Body of pancreas (tissue), 4 donors: ENCODE data around the gene C2orf49. TPM values are rescaled to one million over a fixed set of nuclear protein-coding genes. Genes with fewer than 3 reads are reported as not detected.

ENCODE experiments used
- ATAC-seq: fragments of 150-250 bp; one replicate; pipeline ENCODE4 v1.9.1; 2016
- DNase-seq, 4 donors: peaks; one replicate each; pipeline ENCODE4 v3.0.0-alpha.2; 2019
- H3K27ac ChIP-seq, 4 donors: fragments of 200-600 bp; sonication (generic); 1 replicate in 3 of 4; 2 replicates in 1 of 4; pipeline versions ENCODE4 v1.5.1 to v1.6.1; 2016 to 2019; ENCODE audit warnings: mild to moderate bottlenecking in 1 of 4, mixed read lengths in 1 of 4, moderate library complexity in 1 of 4
- H3K27me3 ChIP-seq, 2 donors: fragments of 200-600 bp; sonication (generic); one replicate each; pipeline ENCODE4 v1.6.0; 2016; ENCODE audit warnings: mild to moderate bottlenecking in 1 of 2
- H3K36me3 ChIP-seq, 2 donors: fragments of 200-600 bp; sonication (generic); replicated peaks in 1 of 2; 2 replicates each; pipeline ENCODE4 v1.5.1; 2016; ENCODE audit warnings: low read depth in 2 of 2; ENCODE audit not compliant: insufficient read depth in 1 of 2
- H3K4me1 ChIP-seq: fragments of 200-600 bp; sonication (generic); one replicate; pipeline ENCODE4 v1.6.0; 2016
- H3K4me3 ChIP-seq, 2 donors: fragments of 200-600 bp; sonication (generic); 1 replicate in 1 of 2; 2 replicates in 1 of 2; pipeline ENCODE4 v1.5.1; 2016 to 2019
- H3K9me3 ChIP-seq, 3 donors: fragments of 200-600 bp; sonication (generic); 1 replicate in 2 of 3; 2 replicates in 1 of 3; pipeline ENCODE4 v1.5.1; 2016
- POLR2A ChIP-seq, 3 donors: fragments of 450-650 bp; IDR thresholded peaks; one replicate each; pipeline ENCODE4 v1.6.1; 2016; ENCODE audit warnings: antibody characterized with exemption in 3 of 3, mild to moderate bottlenecking in 2 of 3
- WGBS, 2 donors: methylation state at CpG; one replicate each; pipeline ENCODE4 v1.1.5; 2017; 5-methylcytosine and 5-hydroxymethylcytosine counted together
- intact Hi-C: fragments of 100-400 bp; cut with DNase I; formaldehyde crosslinking; loops from one replicate; pipeline ENCODE4 v1.15.1; 2023
- total RNA-seq, 2 donors: library from RNA; depleted of rRNA; stranded (reverse); fragments of >200 nt; gene quantifications; one replicate each; pipeline ENCODE4 v1.1.0, GENCODE V29; 2016
- TF ChIP-seq, protein P1 (sequence below), 7 experiments: fragments of 450-650 bp in 4 of 7; fragments of 200-600 bp in 3 of 7; sonication (generic) in 3 of 7; IDR thresholded peaks; one replicate each; pipeline ENCODE4 v1.5.1; 2016 to 2019; ENCODE audit warnings: antibody characterized with exemption in 7 of 7

The C2orf49 gene
- total RNA-seq, 2 donors from 2014 or later = 7.9 to 15.3 TPM

DNA sequence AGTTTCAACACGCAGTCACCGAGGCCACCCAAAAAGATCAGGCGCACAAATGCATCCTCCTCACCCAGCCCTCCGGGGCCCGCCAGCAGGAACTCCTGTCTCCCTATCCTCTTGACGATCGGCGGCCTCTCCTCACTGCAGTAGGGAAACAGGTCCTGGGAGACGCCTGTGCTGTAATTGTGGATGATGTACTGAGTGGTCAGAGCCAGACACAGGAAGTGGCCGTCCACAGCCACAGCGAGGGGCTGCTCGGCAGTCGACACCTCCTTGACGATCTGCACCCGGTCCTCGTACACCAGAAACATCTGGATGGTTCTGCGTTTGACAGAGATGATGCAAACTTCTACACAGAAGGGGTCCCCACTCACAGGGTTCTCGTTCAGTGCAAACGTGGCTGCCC lies 29.8 kb upstream of the C2orf49 start:
- WGBS, 2 donors = 84 to 96% methylated on average over 18 to 19 of the region's 19 CpGs
- intact Hi-C loops = no loop called here
- no peak for DNase-seq

DNA sequence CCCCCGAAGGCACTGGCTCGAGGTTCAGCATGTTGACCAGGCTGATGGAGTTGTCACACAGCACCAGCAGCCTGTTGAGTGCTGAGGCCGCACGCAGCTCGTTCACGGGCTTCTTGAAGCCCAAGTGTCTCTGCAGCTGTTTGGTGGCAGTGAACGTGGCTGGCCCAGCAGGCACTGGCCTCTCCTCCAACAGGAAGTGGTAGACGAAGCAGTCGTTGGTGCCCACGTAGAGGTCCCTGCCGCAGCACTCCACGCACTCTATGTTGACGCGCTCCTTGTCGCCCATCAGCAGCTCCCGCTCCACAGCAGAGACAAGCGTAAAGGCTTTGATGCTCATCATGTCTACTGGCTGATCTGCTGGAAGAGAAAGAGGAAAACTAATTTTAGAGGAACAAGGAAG lies 29.4 kb upstream of the C2orf49 start:
- ATAC-seq (no peak), DNase-seq (no peak)
- peaks cover 8 to 9% of the 10 kb centered on the region in 2 donors for H3K36me3 ChIP-seq
- peaks cover 15% of the 10 kb centered on the region for H3K4me1 ChIP-seq
- H3K4me3 ChIP-seq = no peak overlapping the region
- no peak for TF ChIP-seq POLR2A (IDR thresholded peaks at IDR 0.05)
- TF ChIP-seq, protein P1, sequence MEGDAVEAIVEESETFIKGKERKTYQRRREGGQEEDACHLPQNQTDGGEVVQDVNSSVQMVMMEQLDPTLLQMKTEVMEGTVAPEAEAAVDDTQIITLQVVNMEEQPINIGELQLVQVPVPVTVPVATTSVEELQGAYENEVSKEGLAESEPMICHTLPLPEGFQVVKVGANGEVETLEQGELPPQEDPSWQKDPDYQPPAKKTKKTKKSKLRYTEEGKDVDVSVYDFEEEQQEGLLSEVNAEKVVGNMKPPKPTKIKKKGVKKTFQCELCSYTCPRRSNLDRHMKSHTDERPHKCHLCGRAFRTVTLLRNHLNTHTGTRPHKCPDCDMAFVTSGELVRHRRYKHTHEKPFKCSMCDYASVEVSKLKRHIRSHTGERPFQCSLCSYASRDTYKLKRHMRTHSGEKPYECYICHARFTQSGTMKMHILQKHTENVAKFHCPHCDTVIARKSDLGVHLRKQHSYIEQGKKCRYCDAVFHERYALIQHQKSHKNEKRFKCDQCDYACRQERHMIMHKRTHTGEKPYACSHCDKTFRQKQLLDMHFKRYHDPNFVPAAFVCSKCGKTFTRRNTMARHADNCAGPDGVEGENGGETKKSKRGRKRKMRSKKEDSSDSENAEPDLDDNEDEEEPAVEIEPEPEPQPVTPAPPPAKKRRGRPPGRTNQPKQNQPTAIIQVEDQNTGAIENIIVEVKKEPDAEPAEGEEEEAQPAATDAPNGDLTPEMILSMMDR (IDR thresholded peaks at IDR 0.05) = no peak
- no peaks in the 10 kb centered on the region for H3K9me3 ChIP-seq
- 87 to 94% methylated on average over 17 of the region's 17 CpGs for WGBS, 2 donors
- intact Hi-C loops = no loop called here
- no peak overlapping the region for H3K27ac ChIP-seq
- H3K27me3 ChIP-seq = no peaks in the 10 kb centered on the region

More for the DNA sequence above, 29.8 kb upstream of the C2orf49 start:
- H3K27me3 ChIP-seq = no peaks in the 10 kb centered on the region
- no peak for ATAC-seq
- no peaks in the 10 kb centered on the region for H3K9me3 ChIP-seq
- H3K4me1 ChIP-seq = peaks cover 18% of the 10 kb centered on the region
- no peak overlapping the region for H3K27ac ChIP-seq
- peaks cover 8 to 9% of the 10 kb centered on the region in 2 donors for H3K36me3 ChIP-seq
- TF ChIP-seq, protein P1 (IDR thresholded peaks at IDR 0.05) = no peak
- TF ChIP-seq POLR2A (IDR thresholded peaks at IDR 0.05) = no peak
- H3K4me3 ChIP-seq = no peak overlapping the region

DNA sequence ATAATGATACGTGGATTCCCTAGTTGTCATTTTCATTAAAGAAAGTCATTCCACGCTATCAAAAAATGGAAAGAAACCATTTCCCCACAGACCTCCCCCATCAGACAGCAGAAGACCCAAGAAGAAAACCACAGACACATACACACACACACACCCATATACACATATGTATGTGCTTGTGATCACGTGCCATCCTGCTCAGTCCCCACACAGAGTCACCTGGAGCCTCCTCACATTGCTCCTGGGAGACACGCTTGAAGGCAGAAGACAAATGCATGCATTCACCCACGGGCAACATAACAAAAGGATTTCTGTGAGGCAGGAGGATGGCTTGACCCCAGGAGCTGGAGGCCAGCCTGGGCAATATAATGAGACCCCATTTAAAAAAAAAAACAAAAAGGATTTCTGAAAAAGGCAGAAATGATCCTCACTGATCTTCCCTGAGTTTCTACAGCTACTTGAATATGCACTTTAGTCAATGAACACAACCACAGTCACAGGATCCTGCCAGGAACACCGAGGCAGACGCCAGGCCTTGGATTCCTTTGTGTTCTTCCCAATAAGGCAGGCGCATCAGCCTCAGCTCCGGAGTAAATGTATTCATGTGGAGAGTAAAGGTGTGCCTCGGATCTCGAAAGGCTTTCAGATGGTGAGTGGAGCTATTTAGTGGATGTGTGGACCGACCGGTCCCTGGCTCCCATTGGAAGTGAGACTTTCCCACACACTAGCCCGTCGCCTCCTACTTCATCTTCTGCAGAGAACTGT lies 28.8 kb upstream of the C2orf49 start:
- Histone ChIP-seq H3K27ac (no peak overlapping the region), H3K9me3 (no peaks in the 10 kb centered on the region), H3K36me3 (peaks cover 8 to 9% of the 10 kb centered on the region in 2 donors), H3K4me3 (no peak overlapping the region), H3K27me3 (no peaks in the 10 kb centered on the region), H3K4me1 (peaks cover 12% of the 10 kb centered on the region)
- TF ChIP-seq, protein P1 (IDR thresholded peaks at IDR 0.05) = no peak
- no peak for TF ChIP-seq POLR2A (IDR thresholded peaks at IDR 0.05)
- DNase-seq = no peak
- ATAC-seq = no peak
- intact Hi-C loops = no loop called here
- 91 to 93% methylated on average over 15 of the region's 15 CpGs for WGBS, 2 donors

DNA sequence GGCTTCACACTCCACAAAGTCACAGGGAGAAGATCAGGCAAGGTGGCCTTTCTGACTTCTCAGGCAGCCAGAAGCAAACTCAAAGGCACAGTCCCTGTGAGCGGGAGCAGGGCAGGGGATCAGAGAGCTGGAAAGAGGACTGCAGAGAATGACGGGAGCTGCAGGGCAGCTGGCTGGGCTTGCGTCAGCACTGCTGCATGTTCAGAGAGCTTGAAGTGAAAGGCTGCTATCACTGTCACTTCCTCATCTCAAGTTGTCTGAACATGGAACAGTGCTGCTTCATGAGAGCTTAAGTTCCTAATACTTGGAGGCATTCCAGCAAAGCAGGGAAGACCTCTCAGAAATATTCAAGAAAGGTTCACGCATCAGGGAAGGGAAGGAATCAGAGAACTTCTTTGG lies 28.2 kb upstream of the C2orf49 start:
- Histone ChIP-seq H3K27me3 (no peaks in the 10 kb centered on the region), H3K27ac (no peak overlapping the region), H3K4me3 (no peak overlapping the region), H3K4me1 (peaks cover 12% of the 10 kb centered on the region), H3K36me3 (peaks cover 8 to 9% of the 10 kb centered on the region in 2 donors), H3K9me3 (no peaks in the 10 kb centered on the region)
- WGBS, 2 donors = 87 to 98% methylated on average over 3 to 4 of the region's 4 CpGs
- ATAC-seq = no peak
- intact Hi-C loops = no loop called here
- peak in 1 of 4 donors; percentile 34 for DNase-seq
- no peak for TF ChIP-seq POLR2A (IDR thresholded peaks at IDR 0.05)
- TF ChIP-seq, protein P1 (IDR thresholded peaks at IDR 0.05) = no peak

DNA sequence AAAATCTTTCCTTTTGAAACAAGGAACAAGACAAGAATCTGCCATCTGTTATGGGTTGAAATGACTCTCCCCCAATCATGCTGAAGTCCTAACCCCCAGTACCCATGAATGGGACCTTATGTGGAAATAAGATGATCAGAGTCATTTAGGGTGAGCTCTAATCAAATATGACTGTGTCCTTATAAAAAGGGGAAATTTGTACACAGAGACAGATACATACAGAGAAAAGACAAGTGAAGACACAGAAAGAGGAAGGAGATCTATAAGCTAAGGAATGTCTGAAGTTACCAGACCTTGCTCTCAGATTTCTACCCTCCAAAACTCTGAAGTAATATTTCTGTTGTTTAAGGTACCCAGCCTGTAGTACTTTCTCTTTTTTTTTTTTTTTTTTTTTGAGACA lies 23.5 kb upstream of the C2orf49 start:
- no peak for DNase-seq
- Histone ChIP-seq H3K36me3 (no peaks in the 10 kb centered on the region), H3K9me3 (no peaks in the 10 kb centered on the region), H3K4me1 (peaks cover 17% of the 10 kb centered on the region), H3K4me3 (no peak overlapping the region), H3K27ac (no peak overlapping the region), H3K27me3 (no peaks in the 10 kb centered on the region)
- intact Hi-C loops = no loop called here
- no peak for ATAC-seq
- TF ChIP-seq POLR2A (IDR thresholded peaks at IDR 0.05) = no peak
- TF ChIP-seq, protein P1 (IDR thresholded peaks at IDR 0.05) = no peak
